ENCODE data around the gene SLC6A4. TPM values are rescaled to one million over a fixed set of nuclear protein-coding genes. Genes with fewer than 3 reads are reported as not detected.

Gene SLC6A4
- total and polyA plus RNA-seq, 4 donors = 0.05 to 0.70 TPM; not detected in 2

DNA sequence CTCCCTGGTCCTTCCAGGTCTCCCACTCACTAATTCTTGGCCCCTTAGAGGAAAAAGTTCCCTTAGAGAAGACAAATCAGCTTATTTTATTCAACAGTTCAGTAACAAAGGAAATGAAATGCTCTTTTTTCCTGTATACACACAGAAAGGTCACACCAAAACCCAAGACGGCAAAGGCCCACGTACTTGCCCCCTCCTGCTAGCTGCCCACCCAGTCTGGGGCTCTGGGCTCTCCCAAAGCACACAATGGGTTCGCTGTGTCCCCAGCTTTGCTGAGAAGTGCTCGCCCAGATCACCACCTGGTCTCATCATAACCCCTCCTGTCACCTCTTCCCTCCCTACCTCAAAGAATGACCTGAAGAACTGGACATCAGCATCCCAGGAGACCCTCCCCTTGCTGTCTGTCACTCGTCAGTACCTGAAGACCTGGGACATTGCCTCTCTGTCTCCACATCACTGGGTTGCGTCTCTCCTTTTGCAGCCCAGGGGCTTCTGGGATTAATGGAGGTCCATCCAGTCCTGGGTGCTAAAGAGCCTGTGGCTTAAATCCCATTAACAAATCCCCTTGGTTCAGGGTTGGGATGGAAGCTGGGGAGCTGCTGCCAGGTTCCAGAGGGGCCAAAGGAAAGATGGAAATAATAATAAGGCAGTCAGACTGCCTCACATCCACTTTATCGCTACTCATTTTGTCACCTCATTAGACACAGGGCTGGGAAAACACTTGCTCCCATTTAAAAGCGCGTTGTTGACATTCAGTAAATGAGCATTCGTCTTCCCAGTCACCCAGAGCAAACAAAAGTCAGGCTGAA, 3.3 kb downstream of the SLC6A4 start:
- H3K9ac ChIP-seq (ENCODE audit: low read depth in 1 of 2, low read length in 2 of 2) = no peak overlapping the region
- no peak overlapping the region for H3K27ac ChIP-seq (ENCODE audit: low read depth in 1 of 2, low read length in 2 of 2)
- DNase-seq (ENCODE audit: low spot score) = no peak
- TF ChIP-seq HNF4G (IDR thresholded peaks at IDR 0.05) (no peak), FOXA1 (IDR thresholded peaks at IDR 0.05) (no peak), EGR1 (IDR thresholded peaks at IDR 0.05; ENCODE audit: low read depth in 2 of 2) (no peak), SP1 (IDR thresholded peaks at IDR 0.05) (no peak), YY1 (IDR thresholded peaks at IDR 0.05) (no peak)
- TF ChIP-seq, protein P1, sequence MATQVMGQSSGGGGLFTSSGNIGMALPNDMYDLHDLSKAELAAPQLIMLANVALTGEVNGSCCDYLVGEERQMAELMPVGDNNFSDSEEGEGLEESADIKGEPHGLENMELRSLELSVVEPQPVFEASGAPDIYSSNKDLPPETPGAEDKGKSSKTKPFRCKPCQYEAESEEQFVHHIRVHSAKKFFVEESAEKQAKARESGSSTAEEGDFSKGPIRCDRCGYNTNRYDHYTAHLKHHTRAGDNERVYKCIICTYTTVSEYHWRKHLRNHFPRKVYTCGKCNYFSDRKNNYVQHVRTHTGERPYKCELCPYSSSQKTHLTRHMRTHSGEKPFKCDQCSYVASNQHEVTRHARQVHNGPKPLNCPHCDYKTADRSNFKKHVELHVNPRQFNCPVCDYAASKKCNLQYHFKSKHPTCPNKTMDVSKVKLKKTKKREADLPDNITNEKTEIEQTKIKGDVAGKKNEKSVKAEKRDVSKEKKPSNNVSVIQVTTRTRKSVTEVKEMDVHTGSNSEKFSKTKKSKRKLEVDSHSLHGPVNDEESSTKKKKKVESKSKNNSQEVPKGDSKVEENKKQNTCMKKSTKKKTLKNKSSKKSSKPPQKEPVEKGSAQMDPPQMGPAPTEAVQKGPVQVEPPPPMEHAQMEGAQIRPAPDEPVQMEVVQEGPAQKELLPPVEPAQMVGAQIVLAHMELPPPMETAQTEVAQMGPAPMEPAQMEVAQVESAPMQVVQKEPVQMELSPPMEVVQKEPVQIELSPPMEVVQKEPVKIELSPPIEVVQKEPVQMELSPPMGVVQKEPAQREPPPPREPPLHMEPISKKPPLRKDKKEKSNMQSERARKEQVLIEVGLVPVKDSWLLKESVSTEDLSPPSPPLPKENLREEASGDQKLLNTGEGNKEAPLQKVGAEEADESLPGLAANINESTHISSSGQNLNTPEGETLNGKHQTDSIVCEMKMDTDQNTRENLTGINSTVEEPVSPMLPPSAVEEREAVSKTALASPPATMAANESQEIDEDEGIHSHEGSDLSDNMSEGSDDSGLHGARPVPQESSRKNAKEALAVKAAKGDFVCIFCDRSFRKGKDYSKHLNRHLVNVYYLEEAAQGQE (IDR thresholded peaks at IDR 0.05) = no peak
- TF ChIP-seq, protein P2, sequence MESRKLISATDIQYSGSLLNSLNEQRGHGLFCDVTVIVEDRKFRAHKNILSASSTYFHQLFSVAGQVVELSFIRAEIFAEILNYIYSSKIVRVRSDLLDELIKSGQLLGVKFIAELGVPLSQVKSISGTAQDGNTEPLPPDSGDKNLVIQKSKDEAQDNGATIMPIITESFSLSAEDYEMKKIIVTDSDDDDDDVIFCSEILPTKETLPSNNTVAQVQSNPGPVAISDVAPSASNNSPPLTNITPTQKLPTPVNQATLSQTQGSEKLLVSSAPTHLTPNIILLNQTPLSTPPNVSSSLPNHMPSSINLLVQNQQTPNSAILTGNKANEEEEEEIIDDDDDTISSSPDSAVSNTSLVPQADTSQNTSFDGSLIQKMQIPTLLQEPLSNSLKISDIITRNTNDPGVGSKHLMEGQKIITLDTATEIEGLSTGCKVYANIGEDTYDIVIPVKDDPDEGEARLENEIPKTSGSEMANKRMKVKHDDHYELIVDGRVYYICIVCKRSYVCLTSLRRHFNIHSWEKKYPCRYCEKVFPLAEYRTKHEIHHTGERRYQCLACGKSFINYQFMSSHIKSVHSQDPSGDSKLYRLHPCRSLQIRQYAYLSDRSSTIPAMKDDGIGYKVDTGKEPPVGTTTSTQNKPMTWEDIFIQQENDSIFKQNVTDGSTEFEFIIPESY (IDR thresholded peaks at IDR 0.05) = no peak
- H3K9me3 ChIP-seq (ENCODE audit: control insufficient read depth in 4 of 4, low read length in 3 of 4) = no peaks in the 10 kb centered on the region
- H3K27me3 ChIP-seq (ENCODE audit: control insufficient read depth in 4 of 4, insufficient read depth in 4 of 4, low read length in 3 of 4) = no peaks in the 10 kb centered on the region
- no peak overlapping the region for H3K4me3 ChIP-seq (ENCODE audit: low read depth in 1 of 3, low read length in 3 of 3)
- WGBS = 81% methylated on average over 10 of the region's 10 CpGs
- no peaks in the 10 kb centered on the region for H3K36me3 ChIP-seq (ENCODE audit: control insufficient read depth in 4 of 4, insufficient read depth in 3 of 4, low read depth in 1 of 4, low read length in 3 of 4)
- H3K4me1 ChIP-seq (ENCODE audit: control insufficient read depth in 4 of 4, insufficient read depth in 4 of 4, low read length in 3 of 4) = peaks cover 11 to 17% (median 16%) of the 10 kb centered on the region in 4 donors

DNA sequence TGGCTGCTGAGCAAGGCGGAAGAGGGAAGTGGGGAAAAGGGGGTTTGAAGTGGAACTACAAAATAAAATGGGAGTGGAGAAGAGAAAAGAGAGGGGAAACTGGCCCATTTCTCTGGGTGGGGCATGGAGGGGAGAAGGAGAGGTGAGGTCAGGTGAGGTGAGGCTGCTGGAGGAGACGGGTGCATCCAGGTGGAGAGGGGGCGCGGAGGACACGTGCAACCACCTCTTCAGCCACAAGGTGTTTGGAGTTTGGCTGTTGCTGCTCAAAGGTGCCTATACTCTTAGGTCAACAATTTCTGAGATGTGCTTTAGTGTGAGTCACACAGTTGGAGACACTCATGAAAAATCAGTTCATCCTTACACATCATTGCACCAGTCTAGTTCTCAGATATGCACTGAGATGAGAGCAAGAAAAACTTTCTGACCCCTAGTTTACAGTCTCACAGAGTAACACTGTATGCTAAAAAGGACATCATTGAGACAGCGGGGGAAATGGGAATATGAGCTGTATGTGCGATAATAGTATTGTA, 4.8 kb downstream of the SLC6A4 start:
- Histone ChIP-seq H3K27me3 (ENCODE audit: control insufficient read depth in 4 of 4, insufficient read depth in 4 of 4, low read length in 3 of 4) (no peaks in the 10 kb centered on the region), H3K27ac (ENCODE audit: low read depth in 1 of 2, low read length in 2 of 2) (no peak overlapping the region), H3K4me1 (ENCODE audit: control insufficient read depth in 4 of 4, insufficient read depth in 4 of 4, low read length in 3 of 4) (peaks cover 5 to 7% (median 6%) of the 10 kb centered on the region in 4 donors), H3K36me3 (ENCODE audit: control insufficient read depth in 4 of 4, insufficient read depth in 3 of 4, low read depth in 1 of 4, low read length in 3 of 4) (no peaks in the 10 kb centered on the region), H3K9me3 (ENCODE audit: control insufficient read depth in 4 of 4, low read length in 3 of 4) (no peaks in the 10 kb centered on the region), H3K4me3 (ENCODE audit: low read depth in 1 of 3, low read length in 3 of 3) (no peak overlapping the region), H3K9ac (ENCODE audit: low read depth in 1 of 2, low read length in 2 of 2) (no peak overlapping the region)
- 91% methylated on average over 7 of the region's 7 CpGs for WGBS
- no peak for DNase-seq (ENCODE audit: low spot score)
- TF ChIP-seq, protein P3, sequence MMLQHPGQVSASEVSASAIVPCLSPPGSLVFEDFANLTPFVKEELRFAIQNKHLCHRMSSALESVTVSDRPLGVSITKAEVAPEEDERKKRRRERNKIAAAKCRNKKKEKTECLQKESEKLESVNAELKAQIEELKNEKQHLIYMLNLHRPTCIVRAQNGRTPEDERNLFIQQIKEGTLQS (IDR thresholded peaks at IDR 0.05) = no peak
- no peak for TF ChIP-seq HNF4G (IDR thresholded peaks at IDR 0.05)
- TF ChIP-seq, protein P2 (IDR thresholded peaks at IDR 0.05) = no peak
- TF ChIP-seq SP1 (IDR thresholded peaks at IDR 0.05) = no peak
- TF ChIP-seq EGR1 (IDR thresholded peaks at IDR 0.05; ENCODE audit: low read depth in 2 of 2) = no peak
- no peak for TF ChIP-seq FOXA2 (IDR thresholded peaks at IDR 0.05)
- no peak for TF ChIP-seq GABPA (IDR thresholded peaks at IDR 0.05 in 1 of 2, conservative IDR thresholded peaks at IDR 0.05 in 1 of 2)
- no peak for TF ChIP-seq JUND (IDR thresholded peaks at IDR 0.05)
- TF ChIP-seq RAD21 (IDR thresholded peaks at IDR 0.05) = no peak
- TF ChIP-seq YY1 (IDR thresholded peaks at IDR 0.05) = no peak
- no peak for TF ChIP-seq TAF1 (conservative IDR thresholded peaks at IDR 0.05)
- no peak for TF ChIP-seq NR2F2 (IDR thresholded peaks at IDR 0.05)
- TF ChIP-seq FOXA1 (IDR thresholded peaks at IDR 0.05) = no peak
- TF ChIP-seq, protein P1 (IDR thresholded peaks at IDR 0.05) = no peak
- TF ChIP-seq, protein P4, sequence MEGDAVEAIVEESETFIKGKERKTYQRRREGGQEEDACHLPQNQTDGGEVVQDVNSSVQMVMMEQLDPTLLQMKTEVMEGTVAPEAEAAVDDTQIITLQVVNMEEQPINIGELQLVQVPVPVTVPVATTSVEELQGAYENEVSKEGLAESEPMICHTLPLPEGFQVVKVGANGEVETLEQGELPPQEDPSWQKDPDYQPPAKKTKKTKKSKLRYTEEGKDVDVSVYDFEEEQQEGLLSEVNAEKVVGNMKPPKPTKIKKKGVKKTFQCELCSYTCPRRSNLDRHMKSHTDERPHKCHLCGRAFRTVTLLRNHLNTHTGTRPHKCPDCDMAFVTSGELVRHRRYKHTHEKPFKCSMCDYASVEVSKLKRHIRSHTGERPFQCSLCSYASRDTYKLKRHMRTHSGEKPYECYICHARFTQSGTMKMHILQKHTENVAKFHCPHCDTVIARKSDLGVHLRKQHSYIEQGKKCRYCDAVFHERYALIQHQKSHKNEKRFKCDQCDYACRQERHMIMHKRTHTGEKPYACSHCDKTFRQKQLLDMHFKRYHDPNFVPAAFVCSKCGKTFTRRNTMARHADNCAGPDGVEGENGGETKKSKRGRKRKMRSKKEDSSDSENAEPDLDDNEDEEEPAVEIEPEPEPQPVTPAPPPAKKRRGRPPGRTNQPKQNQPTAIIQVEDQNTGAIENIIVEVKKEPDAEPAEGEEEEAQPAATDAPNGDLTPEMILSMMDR (IDR thresholded peaks at IDR 0.05; ENCODE audit: low read depth, low read length, missing input control) = no peak
- TF ChIP-seq, protein P5, sequence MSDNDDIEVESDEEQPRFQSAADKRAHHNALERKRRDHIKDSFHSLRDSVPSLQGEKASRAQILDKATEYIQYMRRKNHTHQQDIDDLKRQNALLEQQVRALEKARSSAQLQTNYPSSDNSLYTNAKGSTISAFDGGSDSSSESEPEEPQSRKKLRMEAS (IDR thresholded peaks at IDR 0.05) = no peak

All from liver (tissue), 9 donors.